Spleen (tissue), 11 donors: Measurements from ENCODE around the gene SRCAP. TPM values are rescaled to one million over a fixed set of nuclear protein-coding genes. Genes with fewer than 3 reads are reported as not detected.
A peak's percentile ranks its signal among the peaks of the same experiment; 100 is the strongest.

Source experiments
- DNase-seq: peaks from one replicate; pipeline ENCODE4 v3.0.0-alpha.2; 2020
- H3K27ac ChIP-seq, 8 donors: fragments of 200-600 bp; sonication (generic) in 7 of 8; 1 replicate in 4 of 8; 2 replicates in 4 of 8; pipeline versions ENCODE4 v1.5.0 to v1.8.0; 2016 to 2021; ENCODE audit warnings: inconsistent platforms in 4 of 8, mild to moderate bottlenecking in 4 of 8, moderate library complexity in 1 of 8
- H3K27me3 ChIP-seq, 7 donors: fragments of 200-600 bp; sonication (generic) in 6 of 7; replicated peaks in 1 of 7; 1 replicate in 4 of 7; 2 replicates in 3 of 7; pipeline versions ENCODE4 v1.5.0 to v1.8.0; 2016 to 2021; ENCODE audit warnings: inconsistent platforms in 3 of 7, mild to moderate bottlenecking in 1 of 7
- H3K36me3 ChIP-seq, 6 donors: fragments of 200-600 bp; sonication (generic) in 5 of 6; 1 replicate in 4 of 6; 2 replicates in 2 of 6; pipeline versions ENCODE4 v1.5.0 to v1.8.0; 2016 to 2021; ENCODE audit warnings: inconsistent platforms in 2 of 6
- H3K4me1 ChIP-seq, 6 donors: fragments of 200-600 bp; sonication (generic) in 5 of 6; 1 replicate in 3 of 6; 2 replicates in 3 of 6; pipeline versions ENCODE4 v1.5.0 to v1.8.0; 2016 to 2021; ENCODE audit warnings: inconsistent platforms in 3 of 6
- H3K4me3 ChIP-seq, 8 donors: fragments of 200-600 bp; sonication (generic) in 7 of 8; 1 replicate in 4 of 8; 2 replicates in 4 of 8; pipeline versions ENCODE4 v1.5.0 to v1.8.0; 2016 to 2021; ENCODE audit warnings: inconsistent platforms in 4 of 8, mild to moderate bottlenecking in 4 of 8, moderate library complexity in 2 of 8
- H3K9me3 ChIP-seq, 8 donors: fragments of 200-600 bp; sonication (generic) in 7 of 8; 1 replicate in 4 of 8; 2 replicates in 4 of 8; pipeline versions ENCODE4 v1.5.0 to v1.8.0; 2016 to 2021; ENCODE audit warnings: inconsistent platforms in 4 of 8
- CTCF ChIP-seq, 11 experiments: fragments of 200-600 bp in 7 of 11; fragments of 450-650 bp in 4 of 11; sonication (generic) in 4 of 11; IDR thresholded peaks in 8 of 11; conservative IDR thresholded peaks in 3 of 11; 1 replicate in 7 of 11; 2 replicates in 4 of 11; pipeline versions ENCODE4 v1.4.0 to v1.8.0; 2016 to 2021; ENCODE audit warnings: antibody characterized with exemption in 11 of 11, inconsistent platforms in 4 of 11, mild to moderate bottlenecking in 1 of 11
- POLR2A ChIP-seq, 3 donors: fragments of 450-650 bp; IDR thresholded peaks; one replicate each; pipeline ENCODE4 v1.5.1; 2017; ENCODE audit warnings: antibody characterized with exemption in 3 of 3, mild to moderate bottlenecking in 1 of 3
- POLR2AphosphoS5 ChIP-seq, 3 donors: sonication (generic); formaldehyde crosslinking; IDR thresholded peaks; one replicate each; pipeline ENCODE4 v1.5.1; 2017; ENCODE audit warnings: antibody characterized with exemption in 3 of 3
- WGBS, 5 donors: extraction: QIAGEN DNeasy Blood & Tissue Kit in 3 of 5; methylation state at CpG; one replicate each; pipeline versions ENCODE4 v1.1.5 to v1.1.7; 2013 to 2018; 5-methylcytosine and 5-hydroxymethylcytosine counted together
- intact Hi-C: fragments of 100-400 bp; cut with DNase I; formaldehyde crosslinking; loops from one replicate; pipeline ENCODE4 v1.15.0; 2023; ENCODE audit warnings: low total_unique reads
- polyA plus RNA-seq, 3 donors: library from polyadenylated mRNA; stranded (reverse); fragments of 200-250 nt; gene quantifications; one replicate each; pipeline ENCODE4 v1.2.1, GENCODE V29; 2013
- total RNA-seq, 7 donors: library from RNA; depleted of rRNA in 3 of 7; stranded (reverse); fragments of >200 nt in 3 of 7; fragmentation: NEBNext Ultra II Directional in 4 of 7; extraction: Animal tissue kit (Norgen Biotek cat#: 25700) in 4 of 7; gene quantifications; one replicate each; pipeline versions ENCODE4 v1.1.0 to v1.2.1, GENCODE V29; 2016 to 2021
- donor health status: healthy with polysubstance abuse.
- donor health status: DM: no; HTN: no; CAD: no; lungs with moderate emphysema.
- donor health status: DM: no; HTN: no; CAD: no.
- donor health status: Bipolar disorder and iron deficiency.
- donor health status: healthy.
- donor health status: DM: no; HTN: no; CAD: no.
- donor health status: DM: yes; HTN: yes; CAD: no.

Gene SRCAP
- total and polyA plus RNA-seq, 10 donors, result 1.2 to 85.7 (median 68.3) TPM

GRCh38 chr16:30715750-30716445 is 16.9 kb downstream of the SRCAP start:
- peaks cover 14 to 100% (median 99%) of the 10 kb centered on the region in 6 donors for H3K36me3 ChIP-seq
- 81 to 85% (median 84%) methylated on average over 17 of the region's 17 CpGs for WGBS, 5 donors
- H3K4me1 ChIP-seq, result peaks cover 6 to 45% (median 17%) of the 10 kb centered on the region in 6 donors
- peak overlapping the region; percentile 27 to 85 (median 71) for H3K27ac ChIP-seq
- no peak overlapping the region for H3K4me3 ChIP-seq
- no peaks in the 10 kb centered on the region for H3K9me3 ChIP-seq
- peak; percentile 51 for DNase-seq
- intact Hi-C loops, result no loop called here
- H3K27me3 ChIP-seq, result no peaks in the 10 kb centered on the region
- TF ChIP-seq POLR2AphosphoS5 (IDR thresholded peaks at IDR 0.05) (no peak), POLR2A (IDR thresholded peaks at IDR 0.05) (no peak), CTCF (IDR thresholded peaks at IDR 0.05 in 8 of 11, conservative IDR thresholded peaks at IDR 0.05 in 3 of 11) (no peak)

- Histone ChIP-seq H3K4me1 (peaks cover 3 to 44% (median 24%) of the 10 kb centered on the region in 6 donors), H3K27ac (no peak overlapping the region), H3K9me3 (no peaks in the 10 kb centered on the region), H3K36me3 (peaks cover 9 to 100% (median 98%) of the 10 kb centered on the region in 6 donors), H3K27me3 (no peaks in the 10 kb centered on the region), H3K4me3 (no peak overlapping the region)
- TF ChIP-seq CTCF (IDR thresholded peaks at IDR 0.05 in 8 of 11, conservative IDR thresholded peaks at IDR 0.05 in 3 of 11) (no peak), POLR2A (IDR thresholded peaks at IDR 0.05) (no peak), POLR2AphosphoS5 (IDR thresholded peaks at IDR 0.05) (no peak)
- WGBS, 5 donors, result 90 to 97% (median 94%) methylated on average over 11 of the region's 11 CpGs
- DNase-seq, result no peak
- intact Hi-C loops, result loop anchor here (10.0 kb wide), 1 partner anchor 55 kb away; no protein-coding TSS in a partner anchor
Measured at GRCh38 chr16:30720086-30720485, 21.1 kb downstream of the SRCAP start.

GRCh38 chr16:30720694-30721093 is 21.7 kb downstream of the SRCAP start:
- WGBS, 5 donors, result 84 to 96% (median 85%) methylated on average over 8 to 9 of the region's 9 CpGs
- peak overlapping the region in 1 of 8 donors; percentile 9 for H3K27ac ChIP-seq
- intact Hi-C loops, result loop anchor here (10.0 kb wide), 1 partner anchor 54 kb away; no protein-coding TSS in a partner anchor
- peaks cover 10 to 100% (median 99%) of the 10 kb centered on the region in 6 donors for H3K36me3 ChIP-seq
- no peak overlapping the region for H3K4me3 ChIP-seq
- H3K4me1 ChIP-seq, result peaks cover 3 to 44% (median 25%) of the 10 kb centered on the region in 6 donors
- no peak for DNase-seq
- TF ChIP-seq CTCF (IDR thresholded peaks at IDR 0.05 in 8 of 11, conservative IDR thresholded peaks at IDR 0.05 in 3 of 11) (no peak), POLR2A (IDR thresholded peaks at IDR 0.05) (no peak), POLR2AphosphoS5 (IDR thresholded peaks at IDR 0.05) (no peak)
- no peaks in the 10 kb centered on the region for H3K27me3 ChIP-seq
- H3K9me3 ChIP-seq, result no peaks in the 10 kb centered on the region

GRCh38 chr16:30721167-30721566 is 22.2 kb downstream of the SRCAP start:
- no peak for DNase-seq
- 94 to 97% (median 96%) methylated on average over 8 of the region's 8 CpGs for WGBS, 5 donors
- TF ChIP-seq CTCF (IDR thresholded peaks at IDR 0.05 in 8 of 11, conservative IDR thresholded peaks at IDR 0.05 in 3 of 11) (no peak), POLR2A (IDR thresholded peaks at IDR 0.05) (no peak), POLR2AphosphoS5 (IDR thresholded peaks at IDR 0.05) (peak in 2 of 3 donors; percentile 8 to 41)
- Histone ChIP-seq H3K27me3 (no peaks in the 10 kb centered on the region), H3K4me3 (no peak overlapping the region), H3K9me3 (no peaks in the 10 kb centered on the region), H3K4me1 (peaks cover 3 to 44% (median 26%) of the 10 kb centered on the region in 6 donors), H3K27ac (peak overlapping the region in 2 of 8 donors; percentile 9 to 21), H3K36me3 (peaks cover 13 to 100% (median 96%) of the 10 kb centered on the region in 6 donors)
- intact Hi-C loops, result loop anchor here (10.0 kb wide), 1 partner anchor 54 kb away; no protein-coding TSS in a partner anchor
